GM19035 (cell line): Measurements from ENCODE around the gene RHBDF1.

Experiments
- ATAC-seq: cut with Tn5 transposase; IDR thresholded peaks from one replicate; pipeline ENCODE4 v1.9.1; 2021; ENCODE audit not compliant: unreplicated experiment

Gene RHBDF1

DNA sequence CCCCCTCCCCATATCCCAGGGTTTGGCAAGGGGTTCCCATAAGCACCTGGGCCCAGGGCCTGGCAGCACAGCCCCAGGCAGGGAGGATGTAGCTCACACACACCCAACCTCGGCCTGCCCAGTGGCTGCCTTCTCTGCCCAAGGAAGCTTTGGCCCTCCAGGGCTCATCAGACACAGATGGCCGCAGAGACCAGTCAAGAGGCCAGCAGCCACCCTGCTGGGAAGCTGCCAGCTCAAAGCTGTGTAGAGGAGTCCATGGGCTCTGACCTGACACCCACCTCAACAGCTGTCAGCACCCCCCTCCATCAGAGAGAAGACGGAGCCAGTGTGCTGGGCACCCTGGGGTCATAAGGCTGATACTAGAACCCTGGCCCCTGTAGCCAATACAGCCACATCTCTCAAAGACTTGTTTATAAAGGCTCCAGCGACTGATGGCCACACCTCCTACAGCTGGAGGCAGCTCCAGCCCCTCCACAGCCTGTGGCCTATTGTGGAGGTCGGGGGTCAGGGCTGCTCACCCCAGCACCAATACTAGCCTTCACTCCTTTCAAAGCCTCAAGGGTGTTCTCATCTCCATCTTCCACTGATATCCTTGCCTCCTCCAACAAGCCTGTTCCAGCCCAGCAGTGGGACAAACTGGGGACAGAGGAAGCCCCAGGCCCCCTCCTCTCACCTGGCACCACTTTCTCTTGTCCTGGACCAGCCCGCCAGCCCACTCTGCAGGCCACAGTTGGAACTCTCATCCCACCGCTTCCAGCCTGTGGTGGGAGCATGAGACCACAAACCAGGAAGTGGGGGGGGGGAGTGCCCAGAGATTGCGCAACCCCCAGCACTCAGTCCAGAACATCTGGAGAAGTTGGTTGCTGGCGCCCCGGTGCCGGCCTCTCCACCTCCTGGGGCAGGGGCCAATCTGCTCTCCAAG is 3.4 kb upstream of the RHBDF1 start:
- ATAC-seq: no peak

DNA sequence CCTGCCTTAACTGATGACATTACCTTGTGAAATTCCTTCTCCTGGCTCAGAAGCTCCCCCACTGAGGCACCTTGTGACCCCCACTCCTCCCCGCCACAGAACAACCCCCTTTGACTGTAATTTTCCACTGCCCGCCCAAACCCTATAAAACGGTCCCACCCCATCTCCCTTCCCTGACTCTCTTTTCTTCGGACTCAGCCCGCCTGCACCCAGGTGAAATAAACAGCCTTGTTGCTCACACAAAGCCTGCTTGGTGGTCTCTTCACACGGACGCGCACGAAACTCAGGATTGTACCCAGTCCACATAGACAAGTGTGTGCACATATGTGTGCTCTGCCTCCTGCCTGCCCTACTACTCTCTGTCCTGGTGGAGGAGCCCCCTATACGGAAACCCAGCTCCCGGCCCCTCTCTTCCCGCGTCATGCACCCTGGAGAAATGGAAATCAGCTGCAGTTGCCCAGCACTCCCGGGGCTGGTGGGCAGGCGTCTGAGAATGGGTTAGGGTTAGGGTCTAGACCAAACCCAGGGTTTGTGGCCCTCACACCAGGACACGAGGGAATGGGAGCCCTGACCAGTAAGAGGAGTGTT is 2.4 kb upstream of the RHBDF1 start:
- ATAC-seq: no peak

DNA sequence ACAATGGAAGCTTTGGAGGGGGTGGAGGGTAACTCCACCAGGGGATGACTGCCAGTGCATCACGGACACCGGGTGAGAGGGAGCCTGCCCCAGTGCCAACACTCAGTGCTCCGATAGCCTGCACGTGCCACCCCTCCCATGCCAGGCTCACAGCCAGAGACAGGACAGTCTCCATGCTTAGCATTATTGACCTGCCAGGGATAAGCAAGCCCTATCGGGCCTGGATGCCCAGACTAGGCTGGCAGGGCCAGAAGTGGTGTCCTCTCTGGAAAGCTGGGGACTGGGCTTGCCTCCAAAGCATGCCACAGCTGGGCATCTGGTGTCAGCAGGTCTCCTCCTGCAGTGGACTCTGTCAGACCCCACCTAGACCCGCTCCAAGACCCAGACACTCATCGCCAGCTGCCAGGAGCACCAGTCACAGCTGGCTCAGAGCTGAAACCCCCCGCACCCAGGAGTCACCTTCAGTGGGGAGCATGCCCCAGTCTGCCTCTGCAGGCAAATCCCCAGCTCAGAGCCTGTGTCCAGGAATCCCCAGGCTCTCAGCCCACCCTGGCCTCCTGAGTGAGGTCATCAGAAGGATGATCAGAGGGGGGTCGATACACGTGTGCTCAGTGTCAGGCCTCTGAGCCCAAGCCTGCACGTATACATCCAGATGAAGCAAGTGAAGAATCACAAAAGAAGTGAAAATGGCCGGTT is 1.8 kb upstream of the RHBDF1 start:
- no peak for ATAC-seq

DNA sequence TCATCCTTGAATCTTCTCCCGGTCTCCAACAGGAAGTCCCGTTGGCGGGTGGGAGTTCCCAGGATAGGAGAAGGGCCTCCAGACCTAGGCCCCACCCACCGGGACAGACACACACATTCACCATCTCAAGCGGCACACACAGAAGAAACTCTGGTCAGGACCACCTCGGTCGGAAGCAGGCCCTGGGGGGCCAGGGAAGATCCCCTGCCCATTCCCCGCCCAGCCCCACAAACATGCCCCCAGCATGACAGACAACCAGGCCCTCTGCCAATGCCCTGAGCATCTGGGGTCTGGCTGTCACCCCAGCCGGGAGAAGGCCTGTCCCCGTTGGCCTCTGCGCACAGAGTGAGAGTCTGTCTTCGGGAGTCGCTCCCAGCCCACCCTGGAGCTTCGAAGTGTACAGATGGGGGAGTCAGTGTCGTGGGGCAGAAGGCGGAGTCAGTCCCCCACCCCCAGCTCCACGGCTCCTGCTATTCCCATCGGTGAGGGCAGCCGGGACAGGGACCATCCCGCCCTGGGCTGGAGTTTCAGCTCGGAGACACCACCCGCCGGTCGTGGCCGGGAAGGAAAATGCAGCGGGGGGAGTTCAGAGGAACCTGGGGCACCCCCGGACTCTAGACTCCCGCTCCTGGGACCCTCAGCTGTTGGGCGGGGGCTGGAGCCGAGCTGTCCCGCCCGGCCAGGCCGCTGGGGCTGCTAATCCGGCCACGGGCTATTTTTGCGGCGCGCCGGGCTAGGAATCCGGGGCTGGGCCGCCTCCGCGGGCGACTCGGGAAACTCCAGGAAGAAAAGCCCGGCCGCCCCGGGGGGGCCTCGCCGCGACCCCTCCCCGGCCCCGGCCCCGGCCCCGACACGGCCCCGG is 660 bp downstream of the RHBDF1 start:
- no peak for ATAC-seq

DNA sequence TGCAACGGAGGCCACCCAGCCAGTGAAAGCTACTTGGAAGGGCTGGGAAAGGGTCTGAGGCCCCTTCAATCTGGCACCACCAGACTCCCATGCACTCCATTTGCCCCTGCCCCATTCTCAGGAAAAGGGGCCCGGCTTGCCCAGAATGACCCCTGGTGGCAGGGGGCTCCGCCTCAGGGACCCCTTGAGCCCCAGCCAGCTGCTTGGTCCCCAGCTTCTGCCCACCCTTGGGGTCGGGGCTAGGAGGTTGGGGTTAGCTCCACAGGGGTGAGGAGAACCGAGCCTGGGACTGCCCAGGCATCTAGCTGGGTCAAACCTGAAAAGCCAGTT is 1.3 kb downstream of the RHBDF1 start:
- ATAC-seq: no peak

DNA sequence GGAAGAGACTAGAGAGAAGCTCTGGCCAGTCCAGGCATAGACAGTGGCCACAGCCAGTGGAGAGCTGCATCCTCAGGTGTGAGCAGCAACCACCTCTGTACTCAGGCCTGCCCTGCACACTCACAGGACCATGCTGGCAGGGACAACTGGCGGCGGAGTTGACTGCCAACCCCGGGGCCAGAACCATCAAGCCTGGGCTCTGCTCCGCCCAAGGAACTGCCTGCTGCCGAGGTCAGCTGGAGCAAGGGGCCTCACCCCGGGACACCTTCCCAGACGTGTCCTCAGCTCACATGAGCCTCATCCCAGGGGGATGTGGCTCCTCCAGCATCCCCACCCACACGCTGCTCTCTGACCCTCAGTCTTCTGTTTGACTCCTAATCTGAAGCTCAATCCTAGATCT is 3.2 kb downstream of the RHBDF1 start:
- no peak for ATAC-seq

DNA sequence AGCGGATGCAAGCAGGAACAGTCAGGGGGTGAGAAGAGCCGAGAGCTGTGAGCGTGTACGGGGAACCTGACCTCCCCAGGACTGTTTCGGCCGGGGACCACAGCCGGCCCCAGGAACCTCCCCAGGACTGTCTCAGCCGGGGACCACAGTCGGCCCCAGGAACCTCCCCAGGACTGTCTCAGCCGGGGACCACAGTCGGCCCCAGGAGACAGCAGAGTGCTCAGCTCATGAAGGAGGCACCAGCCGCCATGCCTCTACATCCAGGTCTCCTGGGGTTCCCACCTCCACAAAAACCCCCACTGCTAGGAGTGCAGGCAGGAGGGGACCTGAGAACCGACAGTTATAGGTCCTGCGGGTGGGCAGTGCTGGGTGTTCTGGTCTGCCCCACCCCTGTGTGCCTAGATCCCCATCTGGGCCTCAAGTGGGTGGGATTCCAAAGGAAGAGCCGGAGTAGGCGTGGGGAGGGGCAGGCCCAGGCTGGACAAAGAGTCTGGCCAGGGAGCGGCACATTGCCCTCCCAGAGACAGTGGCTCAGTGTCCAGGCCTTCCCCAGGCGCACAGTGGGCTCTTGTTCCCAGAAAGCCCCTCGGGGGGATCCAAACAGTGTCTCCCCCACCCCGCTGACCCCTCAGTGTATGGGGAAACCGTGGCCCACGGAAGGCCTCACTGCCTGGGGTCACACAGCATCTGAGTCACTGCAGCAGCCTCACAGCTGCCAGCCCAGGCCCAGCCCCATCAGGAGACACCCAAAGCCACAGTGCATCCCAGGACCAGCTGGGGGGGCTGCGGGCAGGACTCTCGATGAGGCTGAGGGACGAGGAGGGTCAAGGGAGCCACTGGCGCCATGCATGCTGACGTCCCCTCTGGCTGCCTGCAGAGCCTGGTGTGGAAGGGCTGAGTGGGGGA is 4.3 kb downstream of the RHBDF1 start:
- ATAC-seq: no peak

DNA sequence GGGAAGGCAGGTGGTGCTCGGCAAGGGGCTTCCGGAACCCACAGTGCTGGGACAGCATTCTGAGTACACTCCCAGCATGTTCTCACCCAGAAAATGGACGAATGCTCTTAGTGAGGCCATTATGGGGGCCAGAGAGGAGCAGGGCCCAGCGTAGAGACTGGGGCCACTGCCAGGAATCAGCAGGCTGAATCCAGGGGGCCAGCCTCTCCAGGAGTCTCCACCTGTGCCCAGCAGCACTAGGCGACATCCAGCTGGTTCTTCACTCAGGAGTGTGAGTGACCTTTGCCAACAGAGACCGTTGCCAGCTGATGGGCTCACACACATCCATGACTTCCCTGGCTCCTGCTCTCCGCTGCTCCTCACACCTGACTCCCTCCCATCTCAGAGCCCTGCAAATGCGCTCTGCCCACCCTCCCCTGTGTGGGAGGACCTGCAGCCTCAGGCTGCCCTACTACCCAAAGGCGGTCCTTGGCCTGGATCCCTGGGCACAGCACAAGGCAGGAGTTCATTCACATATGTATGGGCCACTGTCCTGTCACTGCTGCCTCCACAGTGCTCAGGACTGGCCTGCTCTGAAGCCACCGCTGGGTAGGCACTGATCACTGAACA is 5.1 kb downstream of the RHBDF1 start:
- no peak for ATAC-seq

DNA sequence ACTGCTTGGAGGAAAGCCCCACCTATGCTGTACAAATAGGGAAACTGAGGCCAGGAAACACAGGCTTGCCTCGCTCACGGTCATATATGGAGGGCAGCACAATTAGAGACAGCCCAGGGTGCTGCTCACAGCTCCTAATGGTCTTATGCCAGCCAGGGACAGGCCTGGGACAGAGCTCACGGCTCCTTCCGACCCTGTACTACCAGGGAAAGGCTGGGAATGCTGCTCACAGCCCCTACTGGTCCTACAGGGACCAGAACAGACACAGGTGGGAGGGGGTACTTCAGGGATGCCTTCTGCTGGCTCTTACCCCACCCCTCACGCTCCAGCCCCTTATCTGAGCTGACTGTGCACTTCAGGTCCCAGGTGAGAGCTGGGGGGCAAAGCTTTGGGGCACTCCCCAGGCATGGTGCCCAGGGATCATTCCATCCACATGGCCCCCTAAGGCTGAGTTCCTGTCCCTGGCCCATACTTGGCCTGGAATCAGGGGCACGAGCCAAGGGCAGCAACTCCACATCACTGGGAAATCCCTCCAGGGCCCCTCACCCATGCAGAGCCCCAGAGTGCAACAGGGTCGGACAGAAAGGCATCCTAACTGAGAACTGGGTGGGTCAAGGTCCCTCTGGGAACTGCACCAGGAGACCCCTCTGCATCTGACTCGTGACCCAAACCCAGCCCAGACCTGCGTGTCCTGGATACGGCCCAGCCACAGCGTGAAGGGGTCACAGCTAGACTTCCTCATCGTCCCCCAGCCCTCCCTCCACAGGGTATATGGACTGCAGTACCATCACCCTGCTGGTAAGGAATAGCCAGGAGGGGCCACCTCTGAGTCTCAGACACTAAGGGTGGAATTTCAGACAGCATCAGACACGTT is 5.9 kb downstream of the RHBDF1 start:
- ATAC-seq: no peak

DNA sequence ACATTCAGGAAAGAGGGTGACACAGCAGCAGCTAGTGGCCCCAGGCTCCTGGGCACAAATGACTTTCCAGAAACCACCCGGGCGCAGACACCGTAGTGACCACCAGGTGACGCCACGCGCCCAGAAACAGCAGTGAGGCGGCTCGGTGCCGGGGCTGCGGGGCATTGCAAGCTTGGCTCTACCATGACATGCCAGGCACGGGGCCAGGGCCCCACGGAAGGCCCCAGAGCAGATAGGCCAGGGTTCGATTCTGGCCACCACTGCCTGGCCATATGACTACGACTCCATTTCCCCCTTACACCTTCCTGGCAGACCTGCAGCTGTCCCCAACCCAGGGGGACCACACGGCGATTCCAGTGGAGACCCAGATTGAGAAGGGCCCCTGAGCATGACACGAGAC is 6.7 kb downstream of the RHBDF1 start:
- ATAC-seq: no peak

DNA sequence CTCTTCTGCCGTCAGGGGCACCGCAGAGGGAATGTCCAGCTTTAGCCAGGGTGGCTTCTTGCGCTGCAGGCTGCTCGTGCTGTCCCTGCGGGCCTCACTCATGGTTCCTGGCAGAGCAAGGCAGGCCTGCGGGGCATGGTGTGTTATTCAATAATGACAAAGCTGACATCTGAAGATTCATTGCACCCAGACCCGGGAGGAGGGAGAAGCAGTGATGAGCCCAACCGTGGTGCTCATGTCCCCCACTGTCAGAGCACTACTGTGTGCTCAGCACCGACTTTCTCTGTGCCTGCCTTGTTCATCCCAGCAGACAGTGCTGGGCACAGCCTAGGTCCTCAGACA is 7.5 kb downstream of the RHBDF1 start:
- ATAC-seq: no peak

DNA sequence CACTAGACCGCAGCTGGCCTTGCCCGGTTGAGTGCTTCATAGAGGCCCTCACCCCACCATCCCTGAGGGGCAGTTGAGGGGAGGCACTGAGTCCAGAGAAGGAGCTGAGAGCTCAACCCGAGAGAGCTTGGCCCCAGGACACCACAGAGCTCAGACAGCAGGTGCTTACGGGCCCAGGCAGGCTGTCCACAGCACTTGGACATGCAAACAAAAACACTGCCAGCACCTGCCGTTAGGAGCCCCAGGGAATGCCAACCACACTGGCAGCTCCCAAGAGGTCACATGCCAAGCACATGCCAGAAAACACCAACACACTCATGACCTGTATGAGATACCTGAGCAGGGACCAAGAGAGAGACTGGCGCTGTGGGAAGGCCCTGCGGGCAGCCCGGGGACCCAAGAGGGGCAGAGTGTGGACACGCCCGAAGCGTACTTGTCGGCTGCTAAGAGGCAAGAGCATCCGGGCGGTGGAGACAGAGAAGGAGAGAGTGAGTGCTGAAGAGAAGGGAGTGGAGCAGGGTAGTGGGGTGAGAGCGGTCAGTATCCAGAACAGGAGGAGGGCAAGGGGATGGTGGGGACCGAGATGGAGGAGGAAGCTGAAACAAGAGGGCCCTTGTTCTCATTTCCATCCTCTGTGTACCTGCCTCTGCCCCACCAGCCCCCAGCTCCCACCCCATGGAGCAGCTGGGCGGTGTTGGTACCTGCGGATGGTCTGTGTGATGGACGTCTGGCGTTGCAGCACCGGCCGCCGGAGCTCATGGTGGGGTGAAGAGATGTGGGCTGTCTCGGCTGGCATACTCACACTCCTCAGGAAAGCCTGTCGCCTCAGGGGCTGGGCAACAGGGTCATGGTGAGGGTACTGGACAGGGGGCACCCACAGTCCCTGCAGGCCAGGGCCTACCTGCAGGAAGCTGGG is 8.2 kb downstream of the RHBDF1 start:
- no peak for ATAC-seq

DNA sequence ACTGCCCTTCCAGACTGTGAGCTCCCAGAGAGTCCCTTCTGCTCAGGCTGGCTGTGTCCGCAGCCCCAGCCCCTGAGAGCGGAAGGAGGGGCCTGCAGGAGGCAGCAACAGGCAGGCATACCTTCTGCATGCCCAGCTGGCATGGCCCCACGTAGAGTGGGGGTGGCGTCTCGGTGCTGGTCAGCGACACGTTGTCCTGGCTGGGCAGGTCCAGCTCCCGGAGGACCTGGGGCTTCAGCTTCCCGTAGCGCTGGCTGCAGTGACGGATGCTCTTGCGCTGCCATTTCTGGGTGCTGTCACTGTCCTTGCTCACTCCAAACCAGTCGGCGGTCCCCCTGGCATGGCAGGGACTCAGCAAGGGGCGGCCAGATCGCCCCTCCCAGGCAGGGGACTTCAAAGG is 9.0 kb downstream of the RHBDF1 start:
- ATAC-seq: no peak

DNA sequence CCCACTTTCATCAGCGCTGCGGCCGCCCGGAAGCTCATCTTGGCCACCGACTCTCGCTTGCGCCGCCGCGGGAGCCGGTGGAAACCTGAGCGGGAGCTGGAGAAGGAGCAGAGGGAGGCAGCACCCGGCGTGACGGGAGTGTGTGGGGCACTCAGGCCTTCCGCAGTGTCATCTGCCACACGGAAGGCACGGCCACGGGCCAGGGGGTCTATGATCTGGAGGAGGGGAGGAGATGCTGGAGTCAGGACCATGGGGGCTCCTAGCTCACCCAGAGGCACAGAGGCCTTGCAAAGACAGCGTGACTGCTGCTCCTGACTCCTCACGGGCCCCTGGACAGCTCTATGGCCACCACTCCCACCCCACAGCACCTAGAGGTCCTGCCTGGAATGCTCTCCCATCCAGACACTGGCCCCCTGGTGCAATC is 9.5 kb downstream of the RHBDF1 start:
- no peak for ATAC-seq

DNA sequence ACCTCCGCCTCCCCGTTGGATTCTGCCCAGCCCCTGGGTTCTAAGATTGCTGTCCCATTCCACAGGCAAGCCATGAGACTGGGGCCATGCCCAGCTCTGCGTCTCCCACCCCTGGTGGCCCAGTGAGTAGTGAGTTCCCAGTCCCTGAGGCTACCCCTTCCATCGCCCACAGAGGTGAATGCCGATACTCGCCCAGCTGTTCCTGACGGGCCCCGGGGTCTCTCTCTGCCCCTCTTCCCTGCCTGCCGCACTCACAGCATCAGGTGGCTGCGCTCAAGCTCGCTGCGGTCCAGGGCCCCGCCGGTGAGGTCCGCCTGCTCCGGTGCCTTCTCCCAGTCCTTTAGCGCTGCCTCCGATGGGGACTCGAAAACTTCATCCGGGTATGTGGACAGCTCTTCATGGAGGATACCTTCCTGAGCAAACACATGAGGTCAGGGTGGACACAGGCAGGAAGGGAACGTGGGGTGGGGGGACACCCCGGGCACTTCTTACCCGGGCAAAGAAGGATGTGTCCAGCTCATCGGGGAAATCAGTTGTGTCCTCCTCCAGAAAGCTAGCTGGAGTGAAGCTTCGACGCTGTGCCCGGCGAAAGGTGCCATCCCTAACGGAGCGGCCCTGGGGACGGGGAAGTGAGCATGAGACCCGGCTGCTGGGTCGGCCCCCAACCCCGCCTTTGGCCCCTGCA is 10.0 kb downstream of the RHBDF1 start:
- no peak for ATAC-seq

DNA sequence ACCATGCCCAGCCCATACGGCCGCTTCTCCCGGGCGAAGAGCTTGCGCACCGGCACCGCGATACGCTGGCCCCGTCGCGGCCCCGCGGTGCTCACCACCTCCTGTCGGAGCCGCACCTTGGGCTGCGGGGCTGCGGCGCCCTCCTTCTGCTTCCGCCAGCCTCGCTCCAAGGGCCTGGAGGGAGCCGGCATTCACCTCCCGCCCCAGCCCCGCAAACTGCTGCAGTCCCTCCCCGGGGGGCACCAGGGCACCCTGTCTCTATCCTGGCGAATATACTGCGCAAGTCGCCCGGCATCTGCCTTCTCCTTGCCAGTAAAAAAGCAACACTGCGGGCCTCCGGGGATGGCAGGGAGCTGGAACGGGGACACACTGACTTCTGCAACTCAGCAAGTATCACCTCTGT is 10.6 kb downstream of the RHBDF1 start:
- no peak for ATAC-seq
